Measurements from ENCODE around the gene FOXD1.

GRCh38 chr5:73426034-73426433 lies 22.5 kb downstream of the FOXD1 start:
- TF ChIP-seq CTCF (IDR thresholded peaks at IDR 0.05 in 4 of 5, conservative IDR thresholded peaks at IDR 0.05 in 1 of 5): no peak
- no peak for TF ChIP-seq POLR2A (IDR thresholded peaks at IDR 0.05)
